ENCODE measurements around the gene MBNL2. TPM values are rescaled to one million over a fixed set of nuclear protein-coding genes. Genes with fewer than 3 reads are reported as not detected.

The MBNL2 gene
- total RNA-seq, 1 experiment from 2014 or later, result 74.3 TPM

DNA sequence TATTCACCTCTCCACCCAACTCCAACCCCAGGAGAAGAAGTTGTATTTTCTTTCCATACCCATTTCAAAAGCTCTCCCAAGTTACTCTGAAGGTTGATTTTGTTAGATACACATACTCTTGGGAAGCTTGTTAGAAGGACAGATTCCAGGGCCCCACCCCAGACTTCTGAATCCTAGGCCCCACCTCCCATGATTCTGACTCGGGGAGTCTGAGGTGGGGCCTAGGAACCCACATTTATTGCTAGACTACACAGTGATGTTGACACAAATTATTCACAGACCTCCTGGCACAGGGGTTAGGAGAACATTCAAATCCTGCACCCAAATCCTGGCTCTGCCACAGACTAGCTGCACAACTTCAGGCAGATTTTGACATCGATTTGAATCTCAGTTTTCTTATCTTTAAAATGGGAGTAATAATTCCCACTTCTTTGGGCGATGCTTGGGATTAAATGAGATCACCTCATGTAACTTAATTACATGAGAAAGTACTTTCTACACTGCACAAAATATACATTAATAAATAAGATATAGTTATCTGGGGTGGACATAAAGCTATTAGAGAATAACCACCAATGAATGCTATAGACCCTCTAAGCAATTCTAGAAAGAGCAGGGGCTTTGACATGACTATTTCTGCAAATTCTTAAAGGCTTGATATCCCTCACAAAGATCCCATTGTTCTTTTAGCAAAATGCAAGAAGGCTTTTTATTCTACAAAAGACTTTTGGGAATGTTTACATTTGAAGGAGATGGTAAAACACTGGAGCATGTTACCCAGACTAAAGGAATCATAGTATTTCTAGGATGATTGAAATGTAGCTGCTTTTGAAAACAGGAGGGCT lies 18.0 kb downstream of the MBNL2 start:
- Mint-ChIP-seq H3K4me1 (ENCODE audit: insufficient read depth, unreplicated experiment) (peaks cover 40% of the 10 kb centered on the region), H3K27ac (ENCODE audit: low read depth, unreplicated experiment) (no peak overlapping the region), H3K36me3 (ENCODE audit: insufficient read depth, unreplicated experiment) (peaks cover 35% of the 10 kb centered on the region), H3K9me3 (ENCODE audit: unreplicated experiment) (no peaks in the 10 kb centered on the region), H3K4me3 (ENCODE audit: unreplicated experiment) (no peak overlapping the region), H3K27me3 (ENCODE audit: insufficient read depth, unreplicated experiment) (no peaks in the 10 kb centered on the region)
- no peak for TF ChIP-seq CTCF (IDR thresholded peaks at IDR 0.05; ENCODE audit: unreplicated experiment)
- BruUV-seq (replicated peaks), result no TSS peak
- DNase-seq (ENCODE audit: unreplicated experiment), result no peak
- CTCF ChIA-PET, result interaction anchor here (0.5 to 4.3 kb wide), 13 partner anchors 10 to 1675 kb away, joined by 3 to 18 read pairs (median 3); no protein-coding TSS in a partner anchor
- POLR2A ChIA-PET, result interaction anchor here (0.6 to 3.3 kb wide), 11 partner anchors 10 to 1563 kb away, joined by 3 to 22 read pairs (median 3); partner anchors contain the start of gene DNAJC3
- intact Hi-C loops (cut with micrococcal nuclease), result no loop called here

DNA sequence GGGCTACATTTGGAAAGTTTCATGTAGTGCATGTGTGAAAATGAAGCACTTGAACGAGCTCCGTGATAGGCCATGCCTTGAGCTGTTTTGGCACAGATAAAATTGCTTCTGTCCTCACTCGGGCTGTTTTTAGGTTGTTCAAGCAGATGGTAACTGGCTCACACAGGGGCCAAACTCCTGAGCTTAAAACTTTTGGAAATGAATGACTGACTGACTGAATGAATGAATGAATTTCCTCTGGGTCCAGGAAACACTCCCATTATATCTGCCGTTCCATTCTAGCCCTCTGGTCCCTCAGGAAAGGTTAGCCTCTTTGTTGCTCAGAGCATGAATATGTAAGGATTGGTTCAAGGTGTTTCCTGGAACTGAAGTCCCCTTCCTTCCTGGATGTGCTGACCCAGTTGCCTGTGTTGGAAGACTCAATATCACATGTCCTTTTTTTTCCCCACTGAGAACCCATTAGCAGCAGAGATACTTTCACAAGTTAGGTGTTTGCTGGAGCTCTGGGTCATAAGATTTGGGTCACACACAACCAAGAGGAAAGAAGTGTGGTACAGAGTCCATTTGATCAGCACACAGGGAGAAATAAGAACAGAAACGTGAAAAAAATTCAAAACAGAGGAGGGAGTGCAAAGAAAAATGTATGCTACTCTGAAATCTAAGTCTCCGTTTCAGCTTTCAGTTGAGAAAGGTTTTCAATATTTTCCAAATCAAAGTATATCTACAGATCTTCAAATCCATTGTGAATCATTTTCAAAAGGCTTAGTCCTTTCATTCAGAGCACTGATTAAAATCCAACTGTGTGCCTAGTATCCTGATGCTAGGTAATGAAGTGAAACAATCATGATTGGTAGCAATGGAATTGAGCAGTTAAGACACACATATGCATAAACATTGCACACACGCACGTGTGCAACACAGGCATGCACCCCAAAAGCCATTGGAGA lies 18.9 kb downstream of the MBNL2 start:
- POLR2A ChIA-PET, result interaction anchor here (0.8 to 3.3 kb wide), 6 partner anchors 11 to 192 kb away, joined by 3 to 22 read pairs (median 5); no protein-coding TSS in a partner anchor
- Mint-ChIP-seq H3K27me3 (ENCODE audit: insufficient read depth, unreplicated experiment) (no peaks in the 10 kb centered on the region), H3K4me1 (ENCODE audit: insufficient read depth, unreplicated experiment) (peaks cover 36% of the 10 kb centered on the region), H3K4me3 (ENCODE audit: unreplicated experiment) (no peak overlapping the region), H3K36me3 (ENCODE audit: insufficient read depth, unreplicated experiment) (peaks cover 35% of the 10 kb centered on the region), H3K27ac (ENCODE audit: low read depth, unreplicated experiment) (no peak overlapping the region), H3K9me3 (ENCODE audit: unreplicated experiment) (no peaks in the 10 kb centered on the region)
- no TSS peak for BruUV-seq (replicated peaks)
- no peak for DNase-seq (ENCODE audit: unreplicated experiment)
- CTCF ChIA-PET, result interaction anchor here (0.6 to 4.3 kb wide), 10 partner anchors 8 to 1684 kb away, joined by 3 to 18 read pairs (median 3); no protein-coding TSS in a partner anchor
- intact Hi-C loops (cut with micrococcal nuclease), result no loop called here
- no peak for TF ChIP-seq CTCF (IDR thresholded peaks at IDR 0.05; ENCODE audit: unreplicated experiment)

- no TSS peak for BruUV-seq (replicated peaks)
- ChIA-PET POLR2A (interaction anchor here (0.8 to 3.3 kb wide), 4 partner anchors 11 to 191 kb away, joined by 3 to 22 read pairs (median 10); no protein-coding TSS in a partner anchor), CTCF (interaction anchor here (1.3 to 4.3 kb wide), 3 partner anchors 9 to 15 kb away, joined by 3 to 18 read pairs (median 4); no protein-coding TSS in a partner anchor)
- TF ChIP-seq CTCF (IDR thresholded peaks at IDR 0.05; ENCODE audit: unreplicated experiment), result no peak
- intact Hi-C loops (cut with micrococcal nuclease), result no loop called here
- Mint-ChIP-seq H3K4me1 (ENCODE audit: insufficient read depth, unreplicated experiment) (peaks cover 34% of the 10 kb centered on the region), H3K9me3 (ENCODE audit: unreplicated experiment) (no peaks in the 10 kb centered on the region), H3K27me3 (ENCODE audit: insufficient read depth, unreplicated experiment) (no peaks in the 10 kb centered on the region), H3K27ac (ENCODE audit: low read depth, unreplicated experiment) (no peak overlapping the region), H3K4me3 (ENCODE audit: unreplicated experiment) (no peak overlapping the region), H3K36me3 (ENCODE audit: insufficient read depth, unreplicated experiment) (peaks cover 35% of the 10 kb centered on the region)
- no peak for DNase-seq (ENCODE audit: unreplicated experiment)
Observed at GRCh38 chr13:97241761-97242160, 19.6 kb downstream of the MBNL2 start.

Measured in MCF 10A (cell line).